Mesothelial cell of epicardium (in vitro differentiated cells): ENCODE results near the gene GAD2. TPM values are rescaled to one million over a fixed set of nuclear protein-coding genes. Genes with fewer than 3 reads are reported as not detected.

Experiments used
- DNase-seq, 2 experiments: peaks; one replicate each; pipeline ENCODE4 v3.0.0; 2021; ENCODE audit warnings: low spot score in 2 of 2; ENCODE audit not compliant: unreplicated experiment in 2 of 2
- H3K27ac Mint-ChIP-seq: 2 replicates; pipeline ENCODE4 v1.8.0; 2021; ENCODE audit warnings: mixed read lengths
- H3K27me3 Mint-ChIP-seq: 2 replicates; pipeline ENCODE4 v1.8.0; 2021; ENCODE audit warnings: low read depth, mixed read lengths
- H3K36me3 Mint-ChIP-seq: 2 replicates; pipeline ENCODE4 v1.8.0; 2021; ENCODE audit warnings: mixed read lengths
- H3K4me1 Mint-ChIP-seq: 2 replicates; pipeline ENCODE4 v1.8.0; 2021; ENCODE audit warnings: mixed read lengths
- H3K4me3 Mint-ChIP-seq: 2 replicates; pipeline ENCODE4 v1.8.0; 2021; ENCODE audit warnings: mild to moderate bottlenecking, moderate library complexity, mixed read lengths
- H3K9me3 Mint-ChIP-seq: 2 replicates; pipeline ENCODE4 v1.8.0; 2021; ENCODE audit warnings: mixed read lengths
- CTCF ChIP-seq: fragments of 200-600 bp; sonication (generic); IDR thresholded peaks from one replicate; pipeline ENCODE4 v1.5.0; 2021; ENCODE audit warnings: antibody characterized with exemption; ENCODE audit not compliant: unreplicated experiment
- total RNA-seq: library from RNA; stranded (reverse); gene quantifications from 3 replicates; pipeline ENCODE4 v1.2.1, GENCODE V29; 2021

Gene GAD2
- total RNA-seq, 1 donor from 2014 or later = not detected

GRCh38 chr10:26215935-26216584 lies 514 bp upstream of the GAD2 start:
- Mint-ChIP-seq H3K9me3 (no peaks in the 10 kb centered on the region), H3K27me3 (peaks cover 32% of the 10 kb centered on the region), H3K4me3 (peak overlapping the region; percentile 58), H3K27ac (no peak overlapping the region), H3K4me1 (peaks cover 28% of the 10 kb centered on the region), H3K36me3 (no peaks in the 10 kb centered on the region)
- peak; percentile 57 to 82 for DNase-seq
- no peak for TF ChIP-seq CTCF

GRCh38 chr10:26217396-26218086 lies 967 bp downstream of the GAD2 start:
- no peak for DNase-seq
- H3K27ac Mint-ChIP-seq = no peak overlapping the region
- H3K36me3 Mint-ChIP-seq = no peaks in the 10 kb centered on the region
- no peak for TF ChIP-seq CTCF
- H3K9me3 Mint-ChIP-seq = no peaks in the 10 kb centered on the region
- peak overlapping the region; percentile 32 for H3K4me3 Mint-ChIP-seq
- H3K4me1 Mint-ChIP-seq = peaks cover 28% of the 10 kb centered on the region
- peaks cover 47% of the 10 kb centered on the region for H3K27me3 Mint-ChIP-seq

GRCh38 chr10:26219676-26220075 lies 3.1 kb downstream of the GAD2 start:
- Mint-ChIP-seq H3K9me3 (no peaks in the 10 kb centered on the region), H3K36me3 (no peaks in the 10 kb centered on the region), H3K27me3 (peaks cover 67% of the 10 kb centered on the region)

GRCh38 chr10:26220901-26221300 lies 4.3 kb downstream of the GAD2 start:
- Mint-ChIP-seq H3K36me3 (no peaks in the 10 kb centered on the region), H3K4me3 (no peak overlapping the region), H3K27me3 (peaks cover 77% of the 10 kb centered on the region), H3K27ac (no peak overlapping the region), H3K9me3 (no peaks in the 10 kb centered on the region), H3K4me1 (peaks cover 19% of the 10 kb centered on the region)
- TF ChIP-seq CTCF = no peak
- no peak for DNase-seq

More at GRCh38 chr10:26219676-26220075, 3.1 kb downstream of the GAD2 start:
- no peak for DNase-seq
- H3K27ac Mint-ChIP-seq = no peak overlapping the region
- no peak for TF ChIP-seq CTCF
- H3K4me1 Mint-ChIP-seq = peaks cover 28% of the 10 kb centered on the region
- no peak overlapping the region for H3K4me3 Mint-ChIP-seq

GRCh38 chr10:26221541-26221940 lies 5.0 kb downstream of the GAD2 start:
- TF ChIP-seq CTCF = no peak
- H3K9me3 Mint-ChIP-seq = no peaks in the 10 kb centered on the region
- peaks cover 13% of the 10 kb centered on the region for H3K4me1 Mint-ChIP-seq
- no peaks in the 10 kb centered on the region for H3K36me3 Mint-ChIP-seq
- H3K27me3 Mint-ChIP-seq = peaks cover 83% of the 10 kb centered on the region
- H3K27ac Mint-ChIP-seq = no peak overlapping the region
- no peak for DNase-seq
- no peak overlapping the region for H3K4me3 Mint-ChIP-seq
